Measurements from ENCODE around the gene COG5. TPM values are rescaled to one million over a fixed set of nuclear protein-coding genes. Genes with fewer than 3 reads are reported as not detected.
"Not testable (repeated sequence)": the region's sequence is repeated elsewhere in the genome, so short reads cannot be mapped to it uniquely, and the experiment has no call there.

The COG5 gene
- total RNA-seq, 1 donor from 2014 or later, result 47.8 TPM

GRCh38 chr7:107220806-107221205 lies 342.9 kb downstream of the COG5 start:
- not testable (repeated sequence) for DNase-seq

- no peak for DNase-seq
Measured at GRCh38 chr7:107220356-107220755, 343.4 kb downstream of the COG5 start.

GRCh38 chr7:107219563-107220244 lies 344.0 kb downstream of the COG5 start:
- DNase-seq, result no peak

DNA sequence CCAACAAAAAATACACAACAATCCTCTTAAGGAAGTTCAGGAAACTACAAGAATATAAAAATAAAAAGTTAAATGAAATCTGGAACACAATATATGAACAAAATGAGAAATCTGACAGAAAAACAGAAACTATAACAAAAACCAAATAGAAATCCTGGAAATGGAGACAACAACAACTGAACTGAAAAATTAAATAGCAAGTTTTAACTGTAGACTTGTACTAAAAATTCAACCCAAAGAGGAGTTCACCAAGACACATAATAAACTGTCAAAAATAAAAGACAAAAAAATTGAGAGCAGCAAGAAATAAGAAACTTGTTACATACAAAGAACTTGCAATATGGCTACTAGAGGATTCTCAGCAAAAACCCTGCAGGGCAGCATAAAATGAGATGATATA lies 349.8 kb downstream of the COG5 start:
- no peak for DNase-seq

GRCh38 chr7:107213193-107213788 lies 350.4 kb downstream of the COG5 start:
- no peak for DNase-seq

DNA sequence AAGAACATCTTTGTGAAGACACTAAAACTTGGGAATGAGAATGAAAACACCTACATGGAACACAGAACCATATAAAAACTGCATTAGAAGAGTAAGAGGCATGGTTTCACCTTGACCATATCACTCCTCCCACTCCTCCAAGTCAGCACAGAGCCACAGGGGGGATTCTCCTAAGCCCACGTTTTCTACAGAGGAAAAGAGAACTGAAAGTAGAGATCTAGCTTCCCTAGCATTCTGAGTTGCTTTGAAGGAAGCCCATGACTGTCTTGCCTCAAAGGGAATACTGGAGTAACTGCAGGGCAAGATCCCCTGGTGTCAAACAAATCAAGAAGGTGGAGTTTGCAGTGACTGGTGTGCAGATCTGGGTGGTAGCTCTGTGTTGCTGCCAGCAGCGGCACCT lies 351.0 kb downstream of the COG5 start:
- no peak for DNase-seq

DNA sequence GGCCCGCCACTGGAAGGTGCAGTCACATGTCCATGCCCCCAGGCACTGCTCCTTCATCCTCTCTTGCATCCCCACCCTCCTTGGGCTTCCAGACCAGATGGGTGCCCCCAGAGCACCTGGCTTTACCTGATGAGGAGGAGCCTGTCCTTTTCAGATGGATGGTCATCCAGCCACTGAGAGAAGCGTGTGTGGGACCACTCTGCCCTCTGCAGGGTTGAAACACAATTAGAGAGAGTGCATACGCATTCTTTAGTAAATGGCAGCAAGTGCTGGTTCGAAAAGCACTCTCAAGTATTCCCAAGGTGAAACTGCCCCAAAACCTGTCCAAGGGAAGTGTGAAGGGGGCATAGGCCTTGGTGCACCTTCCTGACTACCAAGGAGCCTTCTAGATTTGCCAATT lies 353.3 kb downstream of the COG5 start:
- no peak for DNase-seq

- DNase-seq, result no peak
Measured at GRCh38 chr7:107209565-107209964, 354.2 kb downstream of the COG5 start.

DNA sequence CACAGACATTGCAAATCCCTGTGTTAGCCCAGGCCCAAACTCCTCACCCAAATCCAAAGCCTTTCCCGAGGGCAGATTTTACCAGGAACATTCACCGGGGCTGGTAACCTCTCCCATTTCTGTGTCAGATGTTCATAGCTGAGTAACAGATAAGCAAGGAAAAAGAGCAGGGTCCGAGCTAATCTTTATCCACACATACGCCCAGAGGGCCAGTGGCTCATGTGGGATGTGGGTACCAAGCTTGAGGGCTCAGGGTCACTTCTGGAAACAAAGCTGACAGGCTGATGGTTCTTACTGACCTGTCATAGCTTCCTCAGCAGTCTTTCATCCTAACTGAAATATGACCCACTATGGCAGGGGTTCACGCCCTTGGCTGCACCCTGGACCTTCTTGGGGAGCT lies 355.2 kb downstream of the COG5 start:
- no peak for DNase-seq

DNA sequence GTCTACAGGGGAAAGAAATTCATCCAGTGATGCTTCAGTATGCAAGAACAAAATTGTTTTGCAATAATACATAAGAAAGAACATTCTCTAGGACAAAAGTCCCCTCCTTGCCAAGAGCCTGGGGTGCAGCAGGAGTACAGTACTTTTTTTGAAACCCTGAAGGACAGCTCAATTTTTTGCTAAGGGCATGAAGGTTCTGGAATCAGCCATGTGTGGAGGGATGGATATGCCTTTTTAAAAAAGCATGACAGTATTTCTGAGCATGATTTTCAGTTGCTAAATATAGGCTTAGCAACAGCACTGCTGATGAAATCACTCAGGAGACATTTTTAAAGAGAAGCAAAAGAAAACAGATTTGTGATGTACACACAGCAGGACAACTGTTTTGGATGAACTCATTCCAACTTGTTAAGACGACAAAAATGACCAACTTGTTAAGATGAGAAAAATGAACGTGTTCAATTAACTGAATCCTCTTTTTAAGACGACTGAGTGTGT lies 355.6 kb downstream of the COG5 start:
- DNase-seq, result no peak

DNA sequence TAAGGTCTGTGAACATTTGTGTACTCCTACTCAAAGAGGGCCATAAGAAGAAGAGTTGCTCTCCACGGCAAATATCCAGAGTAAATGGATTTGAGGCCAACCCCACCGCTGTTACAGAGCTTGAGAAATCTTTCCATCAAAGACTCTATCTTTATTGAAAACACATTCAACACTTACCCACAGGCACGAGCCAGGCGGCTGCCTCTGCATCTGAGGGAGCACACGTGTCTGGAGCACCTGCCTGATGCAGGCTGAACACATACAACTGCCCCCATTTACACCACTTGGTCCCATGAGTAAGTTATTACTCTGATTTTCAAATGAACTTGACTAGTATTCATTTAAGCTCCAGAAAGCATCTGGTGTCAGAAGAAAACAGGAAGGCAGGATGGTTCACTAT lies 356.3 kb downstream of the COG5 start:
- no peak for DNase-seq

DNA sequence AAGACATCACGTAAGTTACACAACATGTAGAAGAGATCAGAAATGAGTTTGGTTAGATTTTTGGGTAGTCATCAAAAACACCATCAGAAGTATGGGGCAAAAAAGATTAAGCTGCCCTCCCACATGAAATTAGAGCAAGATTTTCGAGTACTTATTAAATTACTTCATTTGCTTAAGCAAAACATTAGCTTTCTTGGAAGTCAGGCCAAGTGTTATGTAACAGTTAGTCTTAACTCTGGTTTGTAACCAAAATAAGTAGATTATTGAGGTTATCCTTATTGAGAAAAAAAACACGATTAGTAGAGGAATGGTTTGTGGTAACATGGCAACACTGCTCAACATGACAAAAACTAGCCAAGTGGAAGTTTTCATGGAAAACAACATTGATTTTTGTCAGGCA lies 357.0 kb downstream of the COG5 start:
- DNase-seq, result no peak

GRCh38 chr7:107206136-107206535 lies 357.6 kb downstream of the COG5 start:
- DNase-seq, result no peak

GRCh38 chr7:107203607-107204006 lies 360.1 kb downstream of the COG5 start:
- no peak for DNase-seq

GRCh38 chr7:107201795-107202450 lies 361.8 kb downstream of the COG5 start:
- no peak for DNase-seq

GRCh38 chr7:107196834-107197610 lies 366.7 kb downstream of the COG5 start:
- DNase-seq, result no peak

DNA sequence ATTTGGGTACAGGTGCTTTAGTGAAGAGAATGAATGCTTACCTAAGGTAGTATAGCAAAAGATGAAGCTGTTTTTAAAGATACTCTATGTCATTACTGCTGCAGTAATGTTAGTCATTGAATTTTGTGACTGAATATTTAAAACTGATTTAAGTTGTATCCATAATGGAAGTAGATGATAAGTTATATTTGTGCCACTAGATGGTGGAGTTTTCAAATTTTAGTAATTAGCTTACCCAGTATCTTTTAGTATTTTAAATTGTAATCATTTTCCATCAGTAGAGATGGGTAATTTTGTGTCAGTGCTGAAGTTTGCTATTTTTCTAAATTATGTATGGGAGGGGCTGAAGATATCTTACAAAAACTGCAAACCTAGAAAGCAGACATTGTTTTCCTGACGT lies 369.7 kb downstream of the COG5 start:
- no peak for DNase-seq

GRCh38 chr7:107190090-107190489 lies 373.6 kb downstream of the COG5 start:
- DNase-seq, result no peak

DNA sequence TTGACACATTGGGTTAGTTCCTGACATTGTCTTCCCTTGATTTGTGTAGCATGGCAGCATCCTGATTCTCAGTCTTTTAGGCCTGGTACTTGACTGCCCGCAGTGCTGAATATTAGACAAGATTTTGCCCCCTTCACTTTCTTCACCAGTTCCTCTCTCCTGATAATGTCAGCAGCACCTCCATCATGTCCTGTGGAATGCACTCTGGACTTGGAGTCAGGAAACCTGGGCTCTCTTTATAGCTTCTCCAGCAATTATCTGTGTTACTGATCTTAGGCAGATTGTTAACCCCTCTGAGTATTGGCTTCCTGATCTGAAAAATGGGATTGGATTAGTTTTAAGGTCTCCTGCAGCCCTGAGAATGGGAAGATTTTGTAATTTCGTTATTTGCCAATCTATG lies 375.9 kb downstream of the COG5 start:
- no peak for DNase-seq

- DNase-seq, result no peak
Measured at GRCh38 chr7:107186240-107186639, 377.5 kb downstream of the COG5 start.

GRCh38 chr7:107185716-107186115 lies 378.0 kb downstream of the COG5 start:
- no peak for DNase-seq

DNA sequence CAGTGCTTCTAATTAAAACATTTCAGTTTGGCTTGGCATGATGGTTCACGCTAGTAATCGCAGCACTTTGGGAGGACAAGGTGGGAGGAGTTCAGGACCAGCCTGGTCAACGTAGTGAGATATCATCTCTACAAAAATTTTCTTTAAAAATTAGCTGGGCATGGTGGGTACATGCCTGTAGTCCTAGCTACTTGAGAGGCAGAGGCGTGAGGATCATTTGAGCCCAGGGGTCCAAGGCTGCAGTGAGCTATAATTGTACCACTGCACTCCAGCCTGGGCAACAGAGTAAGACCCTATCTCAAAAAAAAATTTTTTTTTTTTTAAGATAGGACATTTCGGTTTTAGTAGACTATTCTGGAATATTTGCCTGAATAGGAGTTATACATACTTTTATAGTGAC lies 382.5 kb downstream of the COG5 start:
- no peak for DNase-seq

DNA sequence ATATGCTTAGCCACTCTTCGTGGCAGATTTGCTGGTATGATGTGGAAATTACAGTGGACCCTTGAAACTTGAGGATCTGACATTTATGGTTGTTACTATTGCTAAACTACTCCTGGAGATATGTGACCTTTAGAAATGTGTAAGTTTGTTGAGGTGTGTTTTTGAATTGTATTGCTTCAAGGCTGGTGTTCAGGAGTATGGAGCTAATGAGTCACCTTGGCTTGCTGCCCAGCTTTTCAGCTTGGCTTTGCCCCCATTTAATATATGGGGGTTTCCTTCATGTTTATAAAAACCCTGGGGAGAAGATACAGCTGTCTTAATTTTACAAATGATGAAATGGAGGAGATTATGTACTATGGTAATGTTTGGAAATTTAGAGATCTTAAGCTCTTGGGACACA lies 383.3 kb downstream of the COG5 start:
- no peak for DNase-seq
